GM19467 (cell line): ENCODE data around the gene GRK3.
"Not testable (repeated sequence)": the region's sequence is repeated elsewhere in the genome, so short reads cannot be mapped to it uniquely, and the experiment has no call there.

Experiments used
- ATAC-seq: cut with Tn5 transposase; IDR thresholded peaks from one replicate; pipeline ENCODE4 v1.9.1; 2021; ENCODE audit warnings: mild to moderate bottlenecking, moderate library complexity; ENCODE audit not compliant: unreplicated experiment

GRK3 gene

DNA sequence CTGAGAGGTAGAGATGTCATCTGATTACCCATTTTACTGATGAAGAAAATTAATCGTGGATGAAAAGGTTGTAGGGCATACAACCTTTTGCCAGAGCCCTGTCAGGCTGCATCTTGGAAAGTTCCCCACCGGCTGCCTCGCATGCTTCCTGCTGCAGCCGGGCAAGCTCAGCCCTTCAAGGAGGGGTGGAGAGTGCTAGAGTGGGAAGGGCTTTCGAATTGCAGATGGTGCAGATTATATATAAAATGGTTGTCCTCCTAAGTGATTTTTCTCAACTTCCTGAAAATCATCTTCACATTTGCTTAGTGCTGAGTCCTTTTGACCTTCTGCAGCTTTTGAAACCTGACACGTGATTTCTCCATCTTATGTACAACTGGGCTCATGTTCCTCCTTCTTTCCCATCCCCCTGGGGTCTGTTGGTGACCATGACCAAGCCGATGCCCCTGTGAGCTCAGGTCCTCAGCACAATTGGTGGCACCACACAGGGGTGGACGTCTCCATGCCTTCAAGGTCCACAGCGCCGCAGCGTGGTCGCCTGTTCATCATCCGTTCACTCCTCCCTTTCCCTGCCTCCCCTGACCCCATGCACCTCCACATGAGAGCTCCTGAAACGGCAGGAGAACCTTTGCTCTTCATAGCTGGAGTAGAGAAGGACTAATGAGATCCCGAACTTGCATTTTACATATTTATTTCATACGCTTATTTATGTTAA is 129.9 kb downstream of the GRK3 start:
- no peak for ATAC-seq

DNA sequence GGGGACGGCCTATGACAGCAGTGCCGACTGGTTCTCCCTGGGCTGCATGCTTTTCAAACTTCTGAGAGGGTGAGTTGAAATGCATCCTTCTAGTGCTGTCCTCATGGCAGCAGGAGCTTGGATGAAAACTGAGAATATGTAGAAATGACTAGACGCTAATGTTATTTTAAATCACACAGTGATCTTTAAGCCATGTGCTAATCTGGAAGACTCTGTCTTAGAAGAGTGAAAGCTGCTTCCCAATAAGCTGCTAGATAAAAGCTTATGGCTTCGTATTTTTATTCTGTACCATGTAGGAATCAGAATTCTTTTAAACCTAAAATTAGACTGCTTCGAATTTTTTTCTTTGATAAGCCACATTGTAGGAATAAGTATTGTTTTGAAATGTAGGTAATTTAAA is 130.7 kb downstream of the GRK3 start:
- ATAC-seq = no peak

DNA sequence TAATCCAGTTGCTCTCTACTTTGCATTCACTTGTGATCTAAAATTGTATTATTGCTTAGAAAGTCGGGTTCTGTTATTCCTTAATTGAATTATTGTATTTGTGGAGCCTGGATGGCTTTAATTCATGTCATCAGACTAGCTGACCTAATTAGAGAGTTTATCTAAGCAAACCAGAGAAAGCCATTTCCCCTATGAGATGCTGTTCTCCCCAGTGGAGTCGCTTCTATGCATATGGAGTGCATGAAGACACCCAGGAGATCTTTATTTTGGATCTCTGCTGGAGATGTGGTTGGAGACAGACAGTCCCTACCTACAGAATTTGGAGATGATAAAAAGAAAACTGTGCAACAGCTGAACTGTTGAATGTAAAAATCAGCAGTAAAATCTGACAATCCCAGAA is 132.3 kb downstream of the GRK3 start:
- no peak for ATAC-seq

DNA sequence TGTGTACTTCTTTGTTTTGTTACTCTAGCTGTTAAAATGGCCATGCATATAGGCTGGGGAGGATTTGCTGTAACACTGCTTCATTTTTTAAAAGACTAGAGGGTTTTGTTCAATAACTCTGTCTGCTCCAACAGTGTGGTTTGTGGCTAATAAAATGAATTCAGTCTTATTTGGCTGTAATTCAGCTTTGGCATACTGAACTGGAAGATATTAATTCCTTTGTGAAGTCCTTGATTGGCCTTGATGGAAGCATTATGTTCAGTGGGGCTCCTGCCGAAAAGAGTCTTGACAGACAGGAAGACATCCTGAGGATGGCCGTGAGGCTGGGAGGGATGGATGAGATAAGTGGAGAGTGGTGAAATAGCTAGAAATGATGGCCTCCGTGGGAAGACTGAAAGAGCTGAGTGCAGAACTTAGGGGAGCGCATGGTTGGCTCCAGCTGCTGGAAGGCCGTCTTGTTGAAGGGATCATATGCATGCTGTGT is 132.7 kb downstream of the GRK3 start:
- no peak for ATAC-seq

DNA sequence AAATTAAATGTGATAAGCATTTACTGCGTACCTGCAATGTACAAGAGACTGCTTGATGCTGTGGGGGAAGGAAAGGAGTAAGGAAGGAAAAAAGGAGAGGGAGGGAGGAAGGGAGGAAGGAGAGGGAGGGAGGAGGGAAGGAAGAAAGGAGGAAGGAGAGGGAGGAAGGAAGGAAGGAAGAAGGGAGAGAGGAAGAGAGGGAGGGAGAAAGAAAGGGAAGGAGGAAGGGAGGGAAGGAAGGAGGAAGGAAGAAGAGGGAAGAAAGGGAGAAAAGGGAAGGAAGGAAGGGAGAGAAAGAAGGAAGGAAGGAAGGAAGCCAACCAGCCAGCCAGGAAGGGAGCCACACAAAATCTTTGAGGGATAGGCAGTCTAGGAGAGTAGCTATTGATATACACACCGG is 133.5 kb downstream of the GRK3 start:
- no peak for ATAC-seq

DNA sequence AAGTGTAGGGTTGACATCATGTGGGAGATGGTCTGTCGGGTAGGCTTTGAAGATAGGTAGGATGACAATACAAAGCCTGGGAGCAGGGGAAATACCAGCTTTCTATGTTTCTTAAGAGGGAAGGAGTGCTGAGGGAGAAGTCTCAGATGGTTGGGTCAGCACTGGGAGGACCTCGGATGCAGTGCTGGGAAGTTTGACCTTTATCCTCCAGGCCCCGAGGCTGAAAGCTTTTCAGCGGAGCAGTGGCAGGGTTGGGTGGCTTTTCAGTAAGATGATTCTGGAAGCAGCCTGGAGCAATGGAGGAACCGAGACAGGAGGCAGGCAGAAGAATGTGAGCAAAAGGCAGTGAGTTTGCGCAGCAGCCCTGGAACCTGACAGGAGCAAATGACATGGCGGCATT is 134.0 kb downstream of the GRK3 start:
- ATAC-seq = no peak

DNA sequence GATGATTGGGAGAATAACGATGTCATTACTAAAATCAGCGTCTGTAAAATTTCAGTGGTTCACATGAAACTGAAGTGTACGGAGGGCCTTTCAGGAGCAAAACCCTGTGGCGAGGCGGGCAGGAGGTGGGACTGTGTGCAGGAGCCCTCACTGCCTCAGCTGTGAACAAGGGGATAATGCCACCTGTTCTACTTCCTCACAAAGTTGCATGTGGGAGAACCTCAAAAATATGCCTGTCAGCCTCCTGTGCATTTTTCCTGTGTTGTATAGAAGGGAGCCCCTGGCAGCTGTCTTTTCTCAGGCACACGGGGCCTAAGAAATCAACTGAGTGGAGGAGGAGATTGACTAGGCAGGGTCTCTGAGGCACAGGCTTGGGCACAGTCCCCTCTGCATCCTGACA is 134.5 kb downstream of the GRK3 start:
- ATAC-seq = no peak

DNA sequence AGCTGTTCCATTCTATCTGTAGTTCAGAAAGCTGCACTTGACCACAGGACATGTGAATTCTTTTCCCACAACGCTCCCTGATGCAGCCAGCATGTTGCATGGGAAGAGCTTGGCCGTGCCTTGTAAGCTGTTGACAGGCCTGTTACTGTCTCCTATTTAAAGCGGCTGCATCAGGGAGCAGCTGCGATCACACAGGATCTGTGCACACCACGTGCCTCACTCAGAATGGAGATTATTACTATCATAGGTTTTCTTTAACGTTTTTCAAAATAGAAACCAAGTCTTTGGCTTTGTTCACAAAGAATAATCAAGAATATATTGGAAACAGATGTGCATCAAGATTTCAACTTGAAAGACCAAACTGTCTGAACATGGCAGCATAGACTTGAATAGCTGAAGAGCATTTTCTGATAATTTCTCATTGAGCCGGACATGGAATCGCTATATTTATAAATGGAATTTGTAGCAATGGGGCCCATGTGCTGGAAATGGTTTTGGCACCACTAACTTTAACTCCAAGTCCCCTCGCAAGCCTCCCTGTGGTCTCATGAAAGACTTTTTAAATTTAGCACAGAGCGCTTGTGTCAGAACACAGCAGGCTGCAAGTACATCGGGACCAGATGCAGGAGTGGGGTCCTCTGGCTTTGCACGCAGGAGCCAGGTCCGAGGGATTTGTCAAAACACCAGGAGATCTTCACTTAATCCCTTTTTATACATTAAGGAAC is 136.7 kb downstream of the GRK3 start:
- no peak for ATAC-seq

DNA sequence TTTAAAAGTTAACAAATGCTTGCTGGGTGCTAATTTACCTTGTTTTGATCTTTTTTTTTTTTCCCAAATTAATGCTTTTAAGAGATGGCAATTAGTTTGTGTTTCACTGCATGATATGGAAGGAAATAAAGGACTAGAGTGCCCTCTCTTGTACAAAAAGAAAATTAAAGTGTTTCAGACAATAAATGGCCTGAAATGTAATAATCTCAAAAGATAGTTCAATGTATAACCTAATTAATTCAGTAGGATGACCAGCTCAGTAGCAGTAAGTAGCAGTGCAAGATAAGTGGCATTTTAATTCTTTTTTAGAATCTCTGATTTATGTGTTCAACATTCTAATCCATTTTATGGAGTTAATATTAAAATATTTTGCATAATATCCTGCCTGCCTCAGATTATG is 137.6 kb downstream of the GRK3 start:
- ATAC-seq = no peak

DNA sequence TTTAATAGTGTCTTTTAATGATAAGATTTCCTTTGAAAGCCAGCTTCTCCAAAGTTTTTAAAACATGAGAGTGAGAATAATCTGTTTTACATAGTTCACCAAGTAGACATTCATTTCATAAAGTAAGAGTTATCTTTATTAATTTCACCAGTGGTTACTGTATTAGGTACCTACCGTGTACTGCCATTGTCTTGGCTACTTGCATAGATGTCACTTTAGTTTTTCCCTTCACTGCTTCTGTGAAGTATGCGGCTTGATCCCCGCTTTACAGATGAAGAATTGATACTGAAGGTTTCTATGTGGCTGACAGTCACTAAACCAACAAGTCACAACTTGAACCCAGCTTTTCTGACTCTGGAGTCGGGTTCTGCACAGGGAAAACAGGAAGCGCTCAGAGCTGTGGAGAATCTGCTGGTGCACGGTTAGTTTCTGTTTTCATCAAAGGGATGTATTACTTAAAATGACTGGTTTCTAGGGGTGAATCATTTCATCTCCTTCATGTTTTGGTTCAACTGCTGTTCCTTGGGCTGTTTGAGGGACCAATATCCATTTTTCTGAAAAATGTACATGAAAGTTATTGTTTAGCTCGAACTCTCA is 138.2 kb downstream of the GRK3 start:
- ATAC-seq = no peak

DNA sequence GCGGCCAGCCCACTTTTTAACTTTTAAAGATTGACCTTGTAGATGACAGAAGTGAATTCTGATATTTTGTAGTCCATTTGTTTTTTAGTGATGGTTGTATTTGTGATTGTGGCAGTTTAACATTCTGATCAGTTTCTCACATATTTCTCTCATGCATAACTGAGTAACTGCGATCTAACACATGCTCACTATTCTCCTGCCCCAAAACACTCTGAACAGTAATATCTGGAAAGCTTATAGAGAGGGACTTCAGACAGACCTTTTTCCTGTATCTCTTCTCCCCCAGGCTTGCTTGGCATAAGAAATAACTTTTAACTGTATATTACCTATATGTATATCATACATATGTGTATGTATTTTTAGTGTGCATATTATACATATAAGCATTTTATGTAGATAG is 140.2 kb downstream of the GRK3 start:
- no peak for ATAC-seq

DNA sequence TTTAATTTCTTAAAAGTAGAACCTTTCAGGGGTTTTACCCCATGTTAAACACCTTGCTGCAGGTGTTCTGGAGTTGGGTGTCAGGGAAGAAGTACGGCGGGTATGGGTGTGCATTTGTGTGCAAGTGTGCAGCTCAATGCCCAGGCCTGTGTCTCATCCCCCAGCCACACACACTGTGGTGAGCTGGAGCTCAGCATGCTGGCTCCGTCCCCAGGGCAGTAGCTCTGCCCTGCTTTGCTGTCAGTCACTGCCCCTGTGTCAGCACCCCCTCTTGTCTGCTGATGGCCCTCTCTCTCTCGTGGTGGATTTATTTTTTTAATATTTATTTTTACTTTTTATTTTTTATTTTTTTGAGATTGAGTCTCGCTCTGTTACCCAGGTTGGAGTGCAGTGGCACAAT is 141.7 kb downstream of the GRK3 start:
- no peak for ATAC-seq

DNA sequence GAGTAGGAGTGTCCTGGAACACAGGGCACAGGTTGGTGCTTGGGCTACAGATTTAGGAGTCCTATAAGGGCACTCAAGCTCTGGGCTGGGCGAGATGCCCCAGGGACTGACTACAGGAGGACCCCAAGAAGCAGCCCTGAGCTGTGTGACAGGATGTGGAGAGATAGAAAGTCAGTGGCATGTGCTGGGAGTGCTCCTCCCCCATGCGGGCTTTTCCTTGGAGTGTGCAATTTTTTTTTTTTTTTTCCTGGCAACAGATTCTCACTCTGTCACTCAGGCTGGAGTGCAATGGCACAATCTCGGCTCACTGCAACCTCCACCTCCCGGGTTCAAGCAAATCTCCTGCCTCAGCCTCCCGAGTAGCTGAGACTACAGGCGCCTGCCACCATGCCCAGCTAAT is 144.0 kb downstream of the GRK3 start:
- ATAC-seq = not testable (repeated sequence)

DNA sequence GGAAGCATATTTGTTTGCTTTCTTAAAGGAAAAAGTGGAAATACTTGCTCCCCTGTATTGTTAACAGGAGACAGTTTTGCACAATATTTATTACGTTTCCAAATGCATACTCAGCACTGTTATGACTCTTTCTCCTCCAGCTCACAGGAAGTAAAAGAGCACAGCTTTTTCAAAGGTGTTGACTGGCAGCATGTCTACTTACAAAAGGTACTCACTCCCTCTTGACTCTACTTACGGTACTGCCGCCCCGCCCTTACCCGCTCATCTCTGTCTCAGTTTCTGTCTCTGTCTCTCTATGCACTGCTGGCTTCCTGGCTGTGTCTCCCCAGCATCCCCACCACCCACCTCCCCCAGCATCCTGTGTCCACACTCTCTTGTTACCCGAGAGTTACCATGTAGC is 145.3 kb downstream of the GRK3 start:
- no peak for ATAC-seq

DNA sequence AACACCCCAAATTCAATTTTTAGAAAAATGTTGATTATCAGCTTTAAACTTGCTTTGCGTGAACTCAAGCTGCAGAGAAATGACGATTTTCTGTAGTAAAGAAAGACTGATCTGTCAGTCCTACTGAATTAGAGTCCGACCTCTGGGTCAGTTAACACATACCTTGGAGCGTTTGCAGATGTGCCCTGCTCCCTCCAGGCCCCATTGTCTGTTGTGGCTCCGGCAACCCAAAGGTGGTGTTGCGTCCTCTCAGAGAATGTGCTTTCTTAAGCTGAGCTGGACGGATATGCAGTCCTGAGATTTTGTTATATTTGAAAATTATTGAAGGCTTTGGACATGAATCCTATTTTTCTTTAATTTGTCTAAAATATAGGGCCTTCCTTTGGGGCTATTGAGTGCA is 146.0 kb downstream of the GRK3 start:
- no peak for ATAC-seq

DNA sequence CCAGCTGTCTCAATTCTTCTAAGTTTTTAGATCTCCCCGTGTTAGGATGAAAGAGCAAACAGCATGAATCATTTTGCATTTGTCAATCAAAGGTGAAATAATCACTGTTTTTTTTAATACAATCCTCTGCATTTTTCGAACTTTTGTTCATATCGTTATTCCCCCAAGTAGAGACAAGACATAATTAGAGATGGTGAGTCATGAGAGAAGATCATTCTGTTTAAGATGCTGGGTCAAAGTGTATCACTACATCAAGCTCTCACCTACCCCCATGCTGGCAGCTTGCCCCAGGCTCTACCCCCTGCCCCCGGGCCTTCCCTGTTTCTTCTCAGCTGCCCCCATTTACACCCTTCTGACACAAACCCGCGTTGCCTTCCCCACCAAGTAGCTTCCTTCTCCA is 147.0 kb downstream of the GRK3 start:
- ATAC-seq = no peak

DNA sequence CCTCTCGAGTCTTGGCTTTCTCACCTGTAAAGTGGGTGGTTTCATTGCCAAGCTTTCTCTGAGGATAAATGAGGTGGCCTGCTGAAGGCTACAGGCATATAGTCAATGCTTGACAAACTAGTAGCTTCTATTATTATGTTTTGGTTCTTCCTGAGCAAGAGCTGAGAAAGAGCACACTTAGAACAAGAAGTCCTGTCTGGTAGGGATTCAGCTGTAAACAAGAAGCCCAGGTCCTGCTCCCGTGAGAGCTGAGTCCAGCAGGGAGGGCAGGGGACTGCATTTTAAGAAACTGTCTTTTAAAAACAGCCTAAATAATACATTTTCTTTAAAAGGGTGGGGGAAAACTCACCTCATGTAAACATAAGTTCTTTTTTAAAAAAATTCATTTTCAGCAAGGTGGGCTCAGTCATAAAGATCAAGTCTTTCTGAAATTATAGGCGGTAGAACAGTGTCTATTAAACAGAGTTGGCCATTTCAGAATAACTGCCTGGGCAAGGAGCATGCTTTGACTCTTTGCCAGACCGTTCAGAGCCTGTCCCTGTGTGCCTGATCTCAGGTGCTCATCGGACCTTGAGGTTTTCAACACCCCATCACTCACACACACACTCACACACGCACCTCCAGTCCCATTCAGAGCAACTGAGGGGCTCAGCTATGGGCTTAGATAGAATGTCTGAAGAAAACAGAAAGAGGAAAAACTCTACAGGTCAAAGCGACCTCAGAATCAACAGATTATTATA is 148.4 kb downstream of the GRK3 start:
- no peak for ATAC-seq

DNA sequence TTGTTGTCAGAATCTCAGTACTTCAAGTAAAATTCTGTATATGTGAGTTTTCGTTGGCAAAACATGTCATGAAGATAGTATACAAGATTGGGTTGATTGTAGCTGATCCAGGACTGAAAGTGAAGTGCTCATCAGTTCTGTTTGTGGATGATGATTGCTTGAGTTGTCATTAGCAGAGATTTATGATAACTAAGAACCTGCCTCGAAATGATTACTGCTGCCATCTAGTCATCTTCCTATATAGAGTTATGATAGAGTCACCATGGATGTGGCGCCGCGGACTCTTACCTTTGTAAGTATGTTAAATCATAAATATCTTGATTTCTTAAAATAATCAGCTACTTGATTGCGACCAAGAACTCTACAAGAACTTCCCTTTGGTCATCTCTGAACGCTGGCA is 149.6 kb downstream of the GRK3 start:
- no peak for ATAC-seq

DNA sequence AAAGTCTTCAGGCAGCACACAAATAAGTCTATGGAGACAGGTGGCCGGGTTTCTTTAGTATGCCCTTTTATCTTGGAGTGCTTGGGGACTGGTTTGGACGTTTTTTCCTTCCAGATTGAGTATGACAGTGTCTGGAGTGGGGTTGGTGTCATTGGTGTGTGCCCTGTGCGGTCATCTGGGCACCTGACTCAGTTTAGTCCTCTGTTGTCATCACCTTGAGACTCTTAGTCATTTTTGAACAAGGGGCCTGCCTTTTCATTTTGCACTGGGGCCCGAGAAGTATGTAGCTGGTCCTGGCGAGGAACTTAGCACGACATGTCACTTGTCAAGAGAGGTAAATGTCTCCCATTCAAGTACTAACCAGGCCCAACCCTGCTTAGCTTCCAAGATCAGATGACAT is 150.3 kb downstream of the GRK3 start:
- no peak for ATAC-seq

DNA sequence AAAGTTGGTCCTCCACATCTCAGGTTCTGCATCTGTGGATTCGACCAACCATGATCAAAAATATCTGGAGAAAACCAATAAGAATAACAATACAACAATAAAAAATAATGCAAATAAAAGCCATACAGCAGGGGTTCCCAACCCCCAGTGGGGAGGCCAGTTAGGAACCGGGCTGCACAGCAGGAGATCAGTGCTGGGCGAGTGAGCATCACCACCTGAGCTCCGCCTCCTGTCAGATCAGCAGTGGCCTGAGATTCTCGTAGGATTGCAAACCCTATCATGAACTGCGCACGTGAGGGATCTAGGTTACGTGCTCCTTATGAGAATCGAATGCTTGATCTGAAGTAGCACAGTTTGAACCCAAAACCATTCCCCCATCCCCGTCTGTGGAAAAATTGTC is 152.2 kb downstream of the GRK3 start:
- no peak for ATAC-seq

DNA sequence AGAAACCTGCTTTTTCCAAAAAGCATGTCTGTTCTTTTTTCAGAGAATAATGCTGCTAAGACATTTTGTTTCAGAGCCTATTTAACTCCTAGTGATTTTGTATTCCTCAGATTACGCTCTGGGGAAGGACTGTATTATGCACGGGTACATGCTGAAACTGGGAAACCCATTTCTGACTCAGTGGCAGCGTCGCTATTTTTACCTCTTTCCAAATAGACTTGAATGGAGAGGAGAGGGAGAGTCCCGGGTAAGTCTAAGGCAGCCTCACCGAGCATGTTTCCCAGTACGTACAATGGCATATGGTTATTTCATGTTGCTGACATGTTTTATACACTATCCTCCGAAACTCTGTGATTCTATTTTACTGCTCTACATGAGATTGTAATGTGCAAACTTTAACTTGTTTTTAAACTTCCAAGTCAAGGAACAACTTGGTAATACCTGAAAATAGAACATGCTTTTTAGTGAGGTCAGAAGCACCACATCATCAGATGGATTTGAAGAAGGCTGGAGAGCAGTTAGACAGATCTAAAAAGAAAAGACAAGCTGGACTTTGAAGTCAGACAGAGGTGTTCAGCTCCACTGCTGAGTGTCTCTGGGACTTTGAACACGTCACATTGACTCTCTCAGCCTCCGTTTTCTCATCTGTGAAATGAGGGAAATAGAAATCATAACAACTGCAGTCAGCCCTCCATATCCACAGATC is 153.8 kb downstream of the GRK3 start:
- no peak for ATAC-seq
